Endothelial cell of umbilical vein (primary cell): ENCODE measurements around the gene TEX19. TPM values are rescaled to one million over a fixed set of nuclear protein-coding genes. Genes with fewer than 3 reads are reported as not detected.

Experiments used
- BruUV-seq: library from RNA; stranded (reverse); fragments of 400-500 nt; replicated peaks from 2 replicates; lab custom pipeline; 2021; lab: Mats Ljungman, UMichigan
- CTCF ChIA-PET: fragments of 300-600, 350-600 bp; sonication (Branson Sonifier 250); formaldehyde crosslinking; loops from one replicate; lab custom pipeline; 2021; ENCODE audit warnings: antibody characterized with exemption, inconsistent platforms; lab: Charles Lee
- POLR2A ChIA-PET: fragments of 300-600, 350-600 bp; sonication (Branson Sonifier 250); formaldehyde crosslinking; loops from one replicate; lab custom pipeline; 2021; ENCODE audit warnings: antibody characterized with exemption, inconsistent platforms; lab: Charles Lee
- DNase-seq: peaks from one replicate; pipeline ENCODE4 v3.0.0-alpha.2; 2011; ENCODE audit warnings: low read depth, low spot score
- FAIRE-seq: peaks from 2 replicates; lab custom pipeline; 2011; peaks lifted over from hg19 to GRCh38; lab: Jason Lieb, UNC
- H2AFZ ChIP-seq: 2 replicates; pipeline ENCODE4 v1.6.0; 2012; ENCODE audit warnings: low read depth, low read length, control low read depth, inconsistent platforms
- H3K27ac ChIP-seq: 2 replicates; pipeline ENCODE4 v1.5.1; 2011; ENCODE audit warnings: low read depth, mild to moderate bottlenecking, control low read depth, low read length, moderate library complexity; ENCODE audit not compliant: insufficient read depth
- H3K27me3 ChIP-seq, 2 experiments: 2 replicates each; pipeline versions ENCODE4 v1.6.0 to v1.6.1; 2011; ENCODE audit warnings: low read length in 2 of 2, mixed read lengths in 1 of 2; ENCODE audit not compliant: control insufficient read depth in 2 of 2, insufficient read depth in 2 of 2
- H3K36me3 ChIP-seq, 2 experiments: 2 replicates in 1 of 2; 3 replicates in 1 of 2; pipeline ENCODE4 v1.5.1; 2011; ENCODE audit warnings: low read length in 2 of 2, mild to moderate bottlenecking in 1 of 2, moderate library complexity in 1 of 2; ENCODE audit not compliant: control insufficient read depth in 2 of 2, insufficient read depth in 2 of 2; ENCODE audit errors: extremely low read depth in 1 of 2
- H3K4me1 ChIP-seq: 3 replicates; pipeline ENCODE4 v1.5.1; 2011; ENCODE audit warnings: mild to moderate bottlenecking, low read length; ENCODE audit not compliant: control insufficient read depth, insufficient read depth; ENCODE audit errors: extremely low read depth
- H3K4me2 ChIP-seq: 2 replicates; pipeline ENCODE4 v1.6.1; 2011; ENCODE audit warnings: low read length, control low read depth, mixed read lengths; ENCODE audit not compliant: insufficient read depth
- H3K4me3 ChIP-seq, 3 experiments: fragments of 200-600 bp in 1 of 3; sonication (generic), shearing (Covaris generic) in 1 of 3; replicated peaks in 1 of 3; 2 replicates each; pipeline ENCODE4 v1.5.1; 2011 to 2016; ENCODE audit warnings: control low read depth in 3 of 3, low read length in 3 of 3, mild to moderate bottlenecking in 2 of 3, inconsistent platforms in 1 of 3, low read depth in 1 of 3, moderate library complexity in 1 of 3; ENCODE audit not compliant: insufficient read depth in 1 of 3
- H3K79me2 ChIP-seq: 2 replicates; pipeline ENCODE4 v1.6.0; 2012; ENCODE audit warnings: low read length, inconsistent platforms; ENCODE audit not compliant: control insufficient read depth, insufficient read depth
- H3K9ac ChIP-seq: replicated peaks from 2 replicates; pipeline ENCODE3; 2011; ENCODE audit warnings: low read length, control low read depth; ENCODE audit not compliant: insufficient read depth; ENCODE audit errors: extremely low read depth
- H3K9me1 ChIP-seq: replicated peaks from 3 replicates; pipeline ENCODE4 v1.6.0; 2011; ENCODE audit warnings: mild to moderate bottlenecking, low read length; ENCODE audit not compliant: control insufficient read depth, insufficient read depth; ENCODE audit errors: extremely low read depth
- H3K9me3 ChIP-seq: replicated peaks from 2 replicates; pipeline ENCODE4 v1.5.1; 2012; ENCODE audit warnings: low read length, inconsistent platforms; ENCODE audit not compliant: control insufficient read depth, insufficient read depth
- H4K20me1 ChIP-seq: replicated peaks from 2 replicates; pipeline ENCODE3; 2011; ENCODE audit warnings: mild to moderate bottlenecking, low read length; ENCODE audit not compliant: control insufficient read depth, insufficient read depth; ENCODE audit errors: extremely low read depth
- CTCF ChIP-seq, 2 donors: IDR thresholded peaks; 1 replicate in 1 of 2; 2 replicates in 1 of 2; pipeline ENCODE4 v1.5.1; 2011; ENCODE audit warnings: low read length in 2 of 2, mild to moderate bottlenecking in 2 of 2, moderate library complexity in 2 of 2, control low read depth in 1 of 2, inconsistent platforms in 1 of 2, low read depth in 1 of 2; ENCODE audit not compliant: insufficient read depth in 1 of 2; ENCODE audit errors: extremely low read depth in 1 of 2
- EZH2 ChIP-seq: IDR thresholded peaks from 2 replicates; pipeline ENCODE4 v1.6.1; 2012; ENCODE audit warnings: borderline replicate concordance, low read depth, mild to moderate bottlenecking, moderate library complexity, low read length, inconsistent platforms; ENCODE audit not compliant: severe bottlenecking
- FOS ChIP-seq: IDR thresholded peaks from 2 replicates; pipeline ENCODE4 v1.6.1; 2011; ENCODE audit warnings: mild to moderate bottlenecking, low read length, moderate library complexity, borderline replicate concordance; ENCODE audit not compliant: insufficient read depth
- GATA2 ChIP-seq: IDR thresholded peaks from 2 replicates; pipeline ENCODE4 v1.7.0; 2011; ENCODE audit warnings: low read depth, mild to moderate bottlenecking, moderate library complexity, mixed read lengths, low read length; ENCODE audit not compliant: insufficient read length, insufficient read depth
- MAX ChIP-seq: IDR thresholded peaks from 2 replicates; pipeline ENCODE4 v1.6.1; 2011; ENCODE audit not compliant: insufficient read depth, insufficient read length
- MYC ChIP-seq: IDR thresholded peaks from one replicate; pipeline ENCODE4 v1.6.1; 2011; ENCODE audit warnings: mild to moderate bottlenecking, low read depth, low read length
- POLR2A ChIP-seq: IDR thresholded peaks from 2 replicates; pipeline ENCODE4 v1.6.1; 2012; ENCODE audit warnings: low read depth, mild to moderate bottlenecking, control low read depth, low read length
- dilution Hi-C: fragments of 300-500 bp; cut with MboI; formaldehyde crosslinking; loops from one replicate; pipeline ENCODE4 v1.15.0; 2019; ENCODE audit warnings: low sequenced_read_pairs; ENCODE audit not compliant: extremely low pct_ligation_motif_present
- intact Hi-C: fragments of 100-400 bp; cut with micrococcal nuclease; formaldehyde crosslinking; loops from one replicate; pipeline ENCODE4 v1.10.0; 2022
- polyA plus RNA-seq, 4 experiments: library from polyadenylated mRNA; depleted of rRNA in 3 of 4; stranded (reverse) in 3 of 4; unstranded in 1 of 4; fragments of >200 nt; gene quantifications; 2 replicates each; pipeline versions ENCODE4 v1.2.1 to v1.2.3, GENCODE V29; 2011 to 2012; ENCODE audit warnings: missing spikeins in 1 of 4
- total RNA-seq: library from RNA; stranded (reverse); gene quantifications from 2 replicates; pipeline ENCODE4 v1.2.3, GENCODE V29; 2021

The TEX19 gene
- total and polyA plus RNA-seq, 2 donors (not counting 3 experiments of a cell fraction or from before 2014, with no cell fraction given), result 0.06 TPM; not detected in 1

- FAIRE-seq, result no peak
- dilution Hi-C loops, result no loop called here
These were observed 4.2 kb upstream of the TEX19 start for GRCh38 chr17:82354804-82355308.

More at GRCh38 chr17:82354804-82355308, 4.2 kb upstream of the TEX19 start:
- Histone ChIP-seq H3K4me2 (no peak overlapping the region), H3K9me3 (no peaks in the 10 kb centered on the region), H3K9me1 (no peaks in the 10 kb centered on the region), H4K20me1 (no peaks in the 10 kb centered on the region), H3K4me3 (no peak overlapping the region), H3K27me3 (no peaks in the 10 kb centered on the region), H2AFZ (no peak overlapping the region), H3K79me2 (no peaks in the 10 kb centered on the region), H3K27ac (no peak overlapping the region), H3K9ac (no peak overlapping the region), H3K4me1 (peaks cover 2% of the 10 kb centered on the region), H3K36me3 (no peaks in the 10 kb centered on the region)
- CTCF ChIA-PET, result interaction anchor here (1.3 kb wide), 1 partner anchor 21 kb away, joined by 4 read pairs; the partner anchor contains the start of gene SECTM1
- TF ChIP-seq EZH2, result no peak
- no peak for TF ChIP-seq GATA2
- TF ChIP-seq POLR2A, result no peak
- no peak for TF ChIP-seq MAX
- no peak for TF ChIP-seq CTCF (IDR thresholded peaks at IDR 0.05; ENCODE audit: extremely low read depth in 1 of 2, insufficient read depth in 1 of 2, low read depth in 1 of 2, low read length in 2 of 2)
- no peak for TF ChIP-seq MYC
- no peak for TF ChIP-seq FOS
- no TSS peak for BruUV-seq
- intact Hi-C loops, result no loop called here
- POLR2A ChIA-PET, result no interaction called here
- no peak for DNase-seq
